ENCODE data around the gene CLRN3. TPM values are rescaled to one million over a fixed set of nuclear protein-coding genes. Genes with fewer than 3 reads are reported as not detected.

The CLRN3 gene
- total and polyA plus RNA-seq, 2 of the 8 experiments (the other 6 are each of a cell fraction or from before 2014, with no cell fraction given), result not detected

DNA sequence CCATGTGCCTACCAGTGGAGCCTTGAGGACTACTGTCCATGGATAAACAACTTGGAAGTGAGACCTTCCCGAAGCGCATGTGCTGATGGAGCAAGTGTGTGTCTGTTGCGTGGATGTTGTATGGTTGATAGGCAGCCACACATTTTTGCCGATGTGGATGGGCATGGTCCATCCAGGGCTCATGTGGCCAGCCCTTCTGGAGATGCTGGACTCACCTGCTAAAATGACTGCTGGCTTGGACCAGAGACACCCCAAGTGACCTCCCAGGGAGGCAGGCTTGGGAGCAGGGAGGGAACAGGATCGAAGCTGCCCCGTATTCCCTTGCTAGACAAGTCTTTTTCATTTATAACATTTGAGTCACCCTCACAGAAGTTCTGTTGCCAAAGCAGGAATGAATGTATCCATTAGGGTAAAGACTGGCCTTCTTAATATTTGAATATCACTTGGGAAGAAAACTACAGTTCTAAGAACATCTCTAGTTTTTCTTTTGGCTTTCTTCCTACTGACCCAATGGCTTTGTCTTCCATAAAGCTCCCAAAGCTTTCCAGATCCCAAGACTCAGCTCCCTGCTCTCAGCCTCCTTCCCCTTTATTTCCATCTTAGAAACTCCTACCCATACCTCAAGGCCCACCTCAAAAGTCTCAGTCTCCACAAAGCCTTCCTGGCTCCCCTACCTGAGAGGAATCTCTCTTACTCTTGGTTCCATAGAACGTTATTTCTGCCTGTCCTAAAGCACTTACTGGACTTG, 17.1 kb upstream of the CLRN3 start (continued):
- TF ChIP-seq, protein P1, sequence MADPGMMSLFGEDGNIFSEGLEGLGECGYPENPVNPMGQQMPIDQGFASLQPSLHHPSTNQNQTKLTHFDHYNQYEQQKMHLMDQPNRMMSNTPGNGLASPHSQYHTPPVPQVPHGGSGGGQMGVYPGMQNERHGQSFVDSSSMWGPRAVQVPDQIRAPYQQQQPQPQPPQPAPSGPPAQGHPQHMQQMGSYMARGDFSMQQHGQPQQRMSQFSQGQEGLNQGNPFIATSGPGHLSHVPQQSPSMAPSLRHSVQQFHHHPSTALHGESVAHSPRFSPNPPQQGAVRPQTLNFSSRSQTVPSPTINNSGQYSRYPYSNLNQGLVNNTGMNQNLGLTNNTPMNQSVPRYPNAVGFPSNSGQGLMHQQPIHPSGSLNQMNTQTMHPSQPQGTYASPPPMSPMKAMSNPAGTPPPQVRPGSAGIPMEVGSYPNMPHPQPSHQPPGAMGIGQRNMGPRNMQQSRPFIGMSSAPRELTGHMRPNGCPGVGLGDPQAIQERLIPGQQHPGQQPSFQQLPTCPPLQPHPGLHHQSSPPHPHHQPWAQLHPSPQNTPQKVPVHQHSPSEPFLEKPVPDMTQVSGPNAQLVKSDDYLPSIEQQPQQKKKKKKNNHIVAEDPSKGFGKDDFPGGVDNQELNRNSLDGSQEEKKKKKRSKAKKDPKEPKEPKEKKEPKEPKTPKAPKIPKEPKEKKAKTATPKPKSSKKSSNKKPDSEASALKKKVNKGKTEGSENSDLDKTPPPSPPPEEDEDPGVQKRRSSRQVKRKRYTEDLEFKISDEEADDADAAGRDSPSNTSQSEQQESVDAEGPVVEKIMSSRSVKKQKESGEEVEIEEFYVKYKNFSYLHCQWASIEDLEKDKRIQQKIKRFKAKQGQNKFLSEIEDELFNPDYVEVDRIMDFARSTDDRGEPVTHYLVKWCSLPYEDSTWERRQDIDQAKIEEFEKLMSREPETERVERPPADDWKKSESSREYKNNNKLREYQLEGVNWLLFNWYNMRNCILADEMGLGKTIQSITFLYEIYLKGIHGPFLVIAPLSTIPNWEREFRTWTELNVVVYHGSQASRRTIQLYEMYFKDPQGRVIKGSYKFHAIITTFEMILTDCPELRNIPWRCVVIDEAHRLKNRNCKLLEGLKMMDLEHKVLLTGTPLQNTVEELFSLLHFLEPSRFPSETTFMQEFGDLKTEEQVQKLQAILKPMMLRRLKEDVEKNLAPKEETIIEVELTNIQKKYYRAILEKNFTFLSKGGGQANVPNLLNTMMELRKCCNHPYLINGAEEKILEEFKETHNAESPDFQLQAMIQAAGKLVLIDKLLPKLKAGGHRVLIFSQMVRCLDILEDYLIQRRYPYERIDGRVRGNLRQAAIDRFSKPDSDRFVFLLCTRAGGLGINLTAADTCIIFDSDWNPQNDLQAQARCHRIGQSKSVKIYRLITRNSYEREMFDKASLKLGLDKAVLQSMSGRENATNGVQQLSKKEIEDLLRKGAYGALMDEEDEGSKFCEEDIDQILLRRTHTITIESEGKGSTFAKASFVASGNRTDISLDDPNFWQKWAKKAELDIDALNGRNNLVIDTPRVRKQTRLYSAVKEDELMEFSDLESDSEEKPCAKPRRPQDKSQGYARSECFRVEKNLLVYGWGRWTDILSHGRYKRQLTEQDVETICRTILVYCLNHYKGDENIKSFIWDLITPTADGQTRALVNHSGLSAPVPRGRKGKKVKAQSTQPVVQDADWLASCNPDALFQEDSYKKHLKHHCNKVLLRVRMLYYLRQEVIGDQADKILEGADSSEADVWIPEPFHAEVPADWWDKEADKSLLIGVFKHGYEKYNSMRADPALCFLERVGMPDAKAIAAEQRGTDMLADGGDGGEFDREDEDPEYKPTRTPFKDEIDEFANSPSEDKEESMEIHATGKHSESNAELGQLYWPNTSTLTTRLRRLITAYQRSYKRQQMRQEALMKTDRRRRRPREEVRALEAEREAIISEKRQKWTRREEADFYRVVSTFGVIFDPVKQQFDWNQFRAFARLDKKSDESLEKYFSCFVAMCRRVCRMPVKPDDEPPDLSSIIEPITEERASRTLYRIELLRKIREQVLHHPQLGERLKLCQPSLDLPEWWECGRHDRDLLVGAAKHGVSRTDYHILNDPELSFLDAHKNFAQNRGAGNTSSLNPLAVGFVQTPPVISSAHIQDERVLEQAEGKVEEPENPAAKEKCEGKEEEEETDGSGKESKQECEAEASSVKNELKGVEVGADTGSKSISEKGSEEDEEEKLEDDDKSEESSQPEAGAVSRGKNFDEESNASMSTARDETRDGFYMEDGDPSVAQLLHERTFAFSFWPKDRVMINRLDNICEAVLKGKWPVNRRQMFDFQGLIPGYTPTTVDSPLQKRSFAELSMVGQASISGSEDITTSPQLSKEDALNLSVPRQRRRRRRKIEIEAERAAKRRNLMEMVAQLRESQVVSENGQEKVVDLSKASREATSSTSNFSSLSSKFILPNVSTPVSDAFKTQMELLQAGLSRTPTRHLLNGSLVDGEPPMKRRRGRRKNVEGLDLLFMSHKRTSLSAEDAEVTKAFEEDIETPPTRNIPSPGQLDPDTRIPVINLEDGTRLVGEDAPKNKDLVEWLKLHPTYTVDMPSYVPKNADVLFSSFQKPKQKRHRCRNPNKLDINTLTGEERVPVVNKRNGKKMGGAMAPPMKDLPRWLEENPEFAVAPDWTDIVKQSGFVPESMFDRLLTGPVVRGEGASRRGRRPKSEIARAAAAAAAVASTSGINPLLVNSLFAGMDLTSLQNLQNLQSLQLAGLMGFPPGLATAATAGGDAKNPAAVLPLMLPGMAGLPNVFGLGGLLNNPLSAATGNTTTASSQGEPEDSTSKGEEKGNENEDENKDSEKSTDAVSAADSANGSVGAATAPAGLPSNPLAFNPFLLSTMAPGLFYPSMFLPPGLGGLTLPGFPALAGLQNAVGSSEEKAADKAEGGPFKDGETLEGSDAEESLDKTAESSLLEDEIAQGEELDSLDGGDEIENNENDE (IDR thresholded peaks at IDR 0.05; ENCODE audit: insufficient replicate concordance, low read length), result no peak
- no peak for TF ChIP-seq SIX5 (IDR thresholded peaks at IDR 0.05; ENCODE audit: low read depth, low read length)
- TF ChIP-seq JUN (IDR thresholded peaks at IDR 0.05; ENCODE audit: low read depth, low read length), result no peak
- no peak for TF ChIP-seq EP300 (IDR thresholded peaks at IDR 0.05; ENCODE audit: borderline replicate concordance in 1 of 2, low read depth in 2 of 2, low read length in 2 of 2)
- TF ChIP-seq TAF7 (optimal IDR thresholded peaks at IDR 0.05; ENCODE audit: borderline replicate concordance, low read depth, low read length), result no peak
- TF ChIP-seq, protein P2, sequence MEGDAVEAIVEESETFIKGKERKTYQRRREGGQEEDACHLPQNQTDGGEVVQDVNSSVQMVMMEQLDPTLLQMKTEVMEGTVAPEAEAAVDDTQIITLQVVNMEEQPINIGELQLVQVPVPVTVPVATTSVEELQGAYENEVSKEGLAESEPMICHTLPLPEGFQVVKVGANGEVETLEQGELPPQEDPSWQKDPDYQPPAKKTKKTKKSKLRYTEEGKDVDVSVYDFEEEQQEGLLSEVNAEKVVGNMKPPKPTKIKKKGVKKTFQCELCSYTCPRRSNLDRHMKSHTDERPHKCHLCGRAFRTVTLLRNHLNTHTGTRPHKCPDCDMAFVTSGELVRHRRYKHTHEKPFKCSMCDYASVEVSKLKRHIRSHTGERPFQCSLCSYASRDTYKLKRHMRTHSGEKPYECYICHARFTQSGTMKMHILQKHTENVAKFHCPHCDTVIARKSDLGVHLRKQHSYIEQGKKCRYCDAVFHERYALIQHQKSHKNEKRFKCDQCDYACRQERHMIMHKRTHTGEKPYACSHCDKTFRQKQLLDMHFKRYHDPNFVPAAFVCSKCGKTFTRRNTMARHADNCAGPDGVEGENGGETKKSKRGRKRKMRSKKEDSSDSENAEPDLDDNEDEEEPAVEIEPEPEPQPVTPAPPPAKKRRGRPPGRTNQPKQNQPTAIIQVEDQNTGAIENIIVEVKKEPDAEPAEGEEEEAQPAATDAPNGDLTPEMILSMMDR (IDR thresholded peaks at IDR 0.05; ENCODE audit: control extremely low read depth in 1 of 3, insufficient read depth in 1 of 3, low read depth in 1 of 3, low read length in 3 of 3), result no peak
- TF ChIP-seq SP1 (IDR thresholded peaks at IDR 0.05; ENCODE audit: low read depth, low read length), result no peak
- TF ChIP-seq SIRT6 (IDR thresholded peaks at IDR 0.05; ENCODE audit: low read length), result no peak

All from H1 (cell line).